Tibial nerve (tissue), 3 donors: ENCODE measurements around the gene SPSB4.

Experiments
- CTCF ChIP-seq, 5 experiments: fragments of 200-600 bp in 3 of 5; fragments of 450-650 bp in 2 of 5; sonication (generic) in 3 of 5; IDR thresholded peaks; one replicate each; pipeline ENCODE4 v1.5.1; 2016 to 2019; ENCODE audit warnings: antibody characterized with exemption in 5 of 5, mild to moderate bottlenecking in 3 of 5, moderate library complexity in 2 of 5
- POLR2A ChIP-seq, 2 donors: fragments of 450-650 bp; IDR thresholded peaks; one replicate each; pipeline ENCODE4 v1.6.1; 2017; ENCODE audit warnings: antibody characterized with exemption in 2 of 2, mild to moderate bottlenecking in 2 of 2, moderate library complexity in 2 of 2

GRCh38 chr3:141077631-141078030 is 26.5 kb downstream of the SPSB4 start:
- TF ChIP-seq CTCF (IDR thresholded peaks at IDR 0.05): no peak
- no peak for TF ChIP-seq POLR2A (IDR thresholded peaks at IDR 0.05)
